Common myeloid progenitor, CD34-positive (primary cell): Measurements from ENCODE around the gene LRRC3C. TPM values are rescaled to one million over a fixed set of nuclear protein-coding genes. Genes with fewer than 3 reads are reported as not detected.
"Not testable (repeated sequence)": the region's sequence is repeated elsewhere in the genome, so short reads cannot be mapped to it uniquely, and the experiment has no call there.

Experiments
- CTCF ChIA-PET: fragments of 350-600 bp; sonication (Branson Sonifier 250); formaldehyde crosslinking; loops from one replicate; lab custom pipeline; 2021; ENCODE audit warnings: antibody characterized with exemption; lab: Charles Lee
- POLR2A ChIA-PET: fragments of 350-600 bp; sonication (Branson Sonifier 250); formaldehyde crosslinking; loops from one replicate; lab custom pipeline; 2021; ENCODE audit warnings: antibody characterized with exemption; lab: Charles Lee
- DNase-seq, 3 donors: peaks; one replicate each; pipeline versions ENCODE4 v3.0.0 to v3.0.0-alpha.2; 2013
- H3K27ac ChIP-seq, 2 experiments: 1 replicate in 1 of 2; 2 replicates in 1 of 2; pipeline ENCODE4 v1.7.0; 2013; ENCODE audit warnings: inconsistent platforms in 2 of 2, low read length in 2 of 2, mild to moderate bottlenecking in 2 of 2, low read depth in 1 of 2, moderate library complexity in 1 of 2; ENCODE audit not compliant: severe bottlenecking in 2 of 2, insufficient read depth in 1 of 2, poor library complexity in 1 of 2
- H3K27me3 ChIP-seq, 5 experiments: replicated peaks in 2 of 5; 1 replicate in 3 of 5; 2 replicates in 2 of 5; pipeline versions ENCODE4 v1.6.1 to v1.7.0; 2013; ENCODE audit warnings: low read length in 4 of 5, mild to moderate bottlenecking in 2 of 5, moderate library complexity in 2 of 5, inconsistent platforms in 1 of 5; ENCODE audit not compliant: insufficient read depth in 5 of 5, control insufficient read depth in 4 of 5
- H3K36me3 ChIP-seq, 4 experiments: 1 replicate in 2 of 4; 2 replicates in 2 of 4; pipeline versions ENCODE4 v1.6.1 to v1.7.0; 2013; ENCODE audit warnings: low read length in 3 of 4, control low read depth in 1 of 4, mild to moderate bottlenecking in 1 of 4; ENCODE audit not compliant: control insufficient read depth in 4 of 4, insufficient read depth in 4 of 4
- H3K4me1 ChIP-seq, 4 experiments: 1 replicate in 3 of 4; 2 replicates in 1 of 4; pipeline versions ENCODE4 v1.6.1 to v1.7.1; 2013; ENCODE audit warnings: low read length in 3 of 4, mild to moderate bottlenecking in 3 of 4, control low read depth in 1 of 4, inconsistent platforms in 1 of 4, moderate library complexity in 1 of 4; ENCODE audit not compliant: control insufficient read depth in 4 of 4, insufficient read depth in 4 of 4; ENCODE audit errors: control extremely low read depth in 1 of 4
- H3K4me3 ChIP-seq, 7 experiments: 1 replicate in 4 of 7; 2 replicates in 3 of 7; pipeline versions ENCODE4 v1.5.1 to v1.7.0; 2013; ENCODE audit warnings: mild to moderate bottlenecking in 7 of 7, low read length in 6 of 7, moderate library complexity in 6 of 7, inconsistent platforms in 2 of 7, low read depth in 2 of 7, control low read depth in 1 of 7; ENCODE audit not compliant: insufficient read depth in 4 of 7, control insufficient read depth in 1 of 7; ENCODE audit errors: extremely low read depth in 1 of 7
- H3K9me3 ChIP-seq, 5 experiments: 1 replicate in 4 of 5; 2 replicates in 1 of 5; pipeline versions ENCODE4 v1.6.1 to v1.7.1; 2013; ENCODE audit warnings: low read length in 4 of 5, mild to moderate bottlenecking in 2 of 5, inconsistent platforms in 1 of 5, low read depth in 1 of 5, moderate library complexity in 1 of 5; ENCODE audit not compliant: control insufficient read depth in 4 of 5, insufficient read depth in 2 of 5; ENCODE audit errors: control extremely low read depth in 1 of 5
- WGBS: methylation state at CpG from one replicate; pipeline ENCODE4 v1.1.5; 2013; ENCODE audit not compliant: insufficient coverage; 5-methylcytosine and 5-hydroxymethylcytosine counted together
- polyA plus RNA-seq: library from polyadenylated mRNA; unstranded; fragments of 120-200 nt; gene quantifications from one replicate; pipeline ENCODE4 v1.2.1, GENCODE V29; 2013

LRRC3C gene
- polyA plus RNA-seq, result not detected

GRCh38 chr17:39927101-39927928 lies at the start of gene LRRC3C, which contains the start of gene ORMDL3:
LRRC3C (plus strand) TSS chr17:39927732; CDS start chr17:39941524, 13,792 bp downstream.
ORMDL3 (minus strand) TSS chr17:39927601; CDS start chr17:39924203, 3,398 bp downstream.
- Histone ChIP-seq H3K4me1 (peaks cover 4 to 52% (median 33%) of the 10 kb centered on the region in 4 experiments), H3K9me3 (no peaks in the 10 kb centered on the region), H3K27ac (peak within 1 kb of the TSS; percentile 43 to 73), H3K27me3 (no peaks in the 10 kb centered on the region), H3K36me3 (peaks cover 4 to 20% (median 13%) of the 10 kb centered on the region in 4 experiments), H3K4me3 (peak within 1 kb of the TSS; percentile 66 to 91 (median 76))
- POLR2A ChIA-PET, result interaction anchor here (0.5 to 0.7 kb wide), 5 partner anchors 16 to 1859 kb away, joined by 3 to 6 read pairs (median 3); partner anchors contain the start of gene JUP
- CTCF ChIA-PET, result interaction anchor here (1.5 to 3.3 kb wide), 2 partner anchors 11 to 55 kb away, joined by 4 to 18 read pairs; no protein-coding TSS in a partner anchor
- WGBS, result under 1% methylated on average over 58 of the region's 72 CpGs
- DNase-seq, result peak; percentile 91 to 92 (median 92)

- H3K27ac ChIP-seq, H3K4me1 ChIP-seq, POLR2A ChIA-PET, H3K36me3 ChIP-seq, DNase-seq, H3K27me3 ChIP-seq, H3K9me3 ChIP-seq, H3K4me3 ChIP-seq: not testable (repeated sequence)
- WGBS, result 82% methylated on average over 4 of the region's 5 CpGs
- CTCF ChIA-PET, result interaction anchor here (1.0 to 2.5 kb wide), 2 partner anchors 11 to 12 kb away, joined by 4 to 12 read pairs; no protein-coding TSS in a partner anchor
Measured at GRCh38 chr17:39886102-39886501, 41.4 kb upstream of the LRRC3C start.

- Histone ChIP-seq H3K27ac (no peak overlapping the region), H3K4me1 (peaks cover 0 to 9% (median 0%) of the 10 kb centered on the region in 4 experiments), H3K9me3 (no peaks in the 10 kb centered on the region), H3K27me3 (no peaks in the 10 kb centered on the region), H3K4me3 (no peak overlapping the region), H3K36me3 (no peaks in the 10 kb centered on the region)
- POLR2A ChIA-PET, result no interaction called here
- DNase-seq, result no peak
- CTCF ChIA-PET, result interaction anchor here (0.6 to 1.0 kb wide), 3 partner anchors 12 to 25 kb away, joined by 3 to 5 read pairs (median 4); no protein-coding TSS in a partner anchor
Measured at GRCh38 chr17:39887078-39887477, 40.5 kb upstream of the LRRC3C start.

GRCh38 chr17:39889200-39889599 lies 38.3 kb upstream of the LRRC3C start:
- WGBS, result no CpG with 5 or more reads among the region's 2 CpGs
- H3K4me1 ChIP-seq, result peaks cover 0 to 11% (median 0%) of the 10 kb centered on the region in 4 experiments
- H3K9me3 ChIP-seq, result no peaks in the 10 kb centered on the region
- no peak overlapping the region for H3K4me3 ChIP-seq
- DNase-seq, result no peak
- H3K36me3 ChIP-seq, result no peaks in the 10 kb centered on the region
- H3K27me3 ChIP-seq, result no peaks in the 10 kb centered on the region
- H3K27ac ChIP-seq, result no peak overlapping the region
- POLR2A ChIA-PET, result no interaction called here
- CTCF ChIA-PET, result interaction anchor here (0.7 to 0.9 kb wide), 2 partner anchors 11 to 16 kb away, joined by 3 read pairs; no protein-coding TSS in a partner anchor

- DNase-seq, result peak in 1 of 3 donors; percentile 12
- CTCF ChIA-PET, result interaction anchor here (1.3 to 1.7 kb wide), 6 partner anchors 10 to 86 kb away, joined by 3 to 7 read pairs (median 4); partner anchors contain the start of gene PSMD3
- Histone ChIP-seq H3K4me3 (no peak overlapping the region), H3K36me3 (no peaks in the 10 kb centered on the region), H3K9me3 (no peaks in the 10 kb centered on the region), H3K27me3 (no peaks in the 10 kb centered on the region), H3K4me1 (peaks cover 0 to 20% (median 5%) of the 10 kb centered on the region in 4 experiments), H3K27ac (no peak overlapping the region)
- no CpG with 5 or more reads among the region's 3 CpGs for WGBS
- POLR2A ChIA-PET, result no interaction called here
Measured at GRCh38 chr17:39894681-39895376, 32.7 kb upstream of the LRRC3C start.

- ChIA-PET POLR2A (interaction anchor here (0.6 kb wide), 1 partner anchor 39 kb away, joined by 3 read pairs; no protein-coding TSS in a partner anchor), CTCF (interaction anchor here (1.3 kb wide), 1 partner anchor 11 kb away, joined by 4 read pairs; no protein-coding TSS in a partner anchor)
- WGBS, result 96% methylated on average over 3 of the region's 4 CpGs
Measured at GRCh38 chr17:39898088-39898487, 29.4 kb upstream of the LRRC3C start.

More at GRCh38 chr17:39898088-39898487, 29.4 kb upstream of the LRRC3C start:
- H3K27ac ChIP-seq, result no peak overlapping the region
- no peaks in the 10 kb centered on the region for H3K27me3 ChIP-seq
- DNase-seq, result no peak
- no peak overlapping the region for H3K4me3 ChIP-seq
- H3K36me3 ChIP-seq, result no peaks in the 10 kb centered on the region
- peaks cover 2 to 19% (median 10%) of the 10 kb centered on the region in 4 experiments for H3K4me1 ChIP-seq
- H3K9me3 ChIP-seq, result no peaks in the 10 kb centered on the region
